ENCODE measurements around the gene SMIM41.

The SMIM41 gene

GRCh38 chr12:52050758-52051541, 28.6 kb upstream of the SMIM41 start, which contains the start of gene NR4A1:
TSS of gene NR4A1 (plus strand) at chr12:52051442. CDS start at chr12:52054329, 2,887 bp downstream.
- peak; percentile 89 for DNase-seq (ENCODE audit: low spot score)

- DNase-seq (ENCODE audit: low spot score): peak; percentile 50
These were observed 26.9 kb upstream of the SMIM41 start for GRCh38 chr12:52052468-52053186.

- no peak for DNase-seq (ENCODE audit: low spot score)
These were observed 25.8 kb upstream of the SMIM41 start for GRCh38 chr12:52053536-52054209.

GRCh38 chr12:52054231-52054832, 25.2 kb upstream of the SMIM41 start:
- DNase-seq (ENCODE audit: low spot score): no peak

GRCh38 chr12:52054833-52055730, 24.4 kb upstream of the SMIM41 start:
- DNase-seq (ENCODE audit: low spot score): no peak

- DNase-seq (ENCODE audit: low spot score): no peak
These were observed 23.5 kb upstream of the SMIM41 start for GRCh38 chr12:52055731-52056711.

- no peak for DNase-seq (ENCODE audit: low spot score)
These were observed 22.5 kb upstream of the SMIM41 start for GRCh38 chr12:52056801-52057637.

GRCh38 chr12:52057638-52058576, 21.6 kb upstream of the SMIM41 start:
- DNase-seq (ENCODE audit: low spot score): no peak

- DNase-seq (ENCODE audit: low spot score): no peak
These were observed 20.7 kb upstream of the SMIM41 start for GRCh38 chr12:52058631-52059361.

- DNase-seq (ENCODE audit: low spot score): no peak
These were observed 19.7 kb upstream of the SMIM41 start for GRCh38 chr12:52059582-52060497.

GRCh38 chr12:52060498-52061177, 18.9 kb upstream of the SMIM41 start:
- no peak for DNase-seq (ENCODE audit: low spot score)

- no peak for DNase-seq (ENCODE audit: low spot score)
These were observed 17.9 kb upstream of the SMIM41 start for GRCh38 chr12:52061470-52062166.

- DNase-seq (ENCODE audit: low spot score): no peak
These were observed 17.1 kb upstream of the SMIM41 start for GRCh38 chr12:52062167-52063081.

Data from kidney tubule cell (primary cell).